ENCODE results near the gene G3BP1.
A peak's percentile ranks its signal among the peaks of the same experiment; 100 is the strongest.

Gene G3BP1

DNA sequence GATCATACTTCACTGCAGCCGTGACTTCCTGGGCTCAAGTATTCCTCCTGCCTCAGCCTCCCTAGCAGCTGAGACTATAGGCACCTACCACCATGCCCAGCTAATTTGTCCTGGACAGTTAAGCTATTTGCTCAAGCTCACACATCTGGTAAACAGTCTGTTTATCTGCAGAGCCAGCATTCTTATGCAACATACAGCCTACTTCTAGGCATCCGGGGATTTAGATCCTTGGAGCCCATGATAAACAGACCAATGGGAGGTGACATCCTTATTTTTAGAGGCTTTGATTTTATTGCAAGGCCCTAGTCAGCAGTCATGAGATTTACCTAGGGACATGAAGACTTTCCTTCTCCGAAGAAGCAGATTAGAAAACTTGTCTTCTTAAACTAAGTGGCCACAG, 34.3 kb upstream of the G3BP1 start:
- H4K8ac ChIP-seq (ENCODE audit: low read depth, low read length): no peak overlapping the region
- H3K4me2 ChIP-seq (ENCODE audit: low read length): no peak overlapping the region
- H3K4ac ChIP-seq (ENCODE audit: low read depth, low read length): no peak overlapping the region
- H2BK120ac ChIP-seq (ENCODE audit: insufficient read depth, low read length, poor library complexity): no peak overlapping the region
- no peak overlapping the region for H3K23ac ChIP-seq (ENCODE audit: low read length)
- H2BK12ac ChIP-seq (ENCODE audit: low read length): no peak overlapping the region
- H4K12ac ChIP-seq (ENCODE audit: low read depth, low read length): no peak overlapping the region
- H3K4me3 ChIP-seq (ENCODE audit: low read depth, low read length): no peak overlapping the region
- no peak overlapping the region for H2AK5ac ChIP-seq (ENCODE audit: low read length)
- no peak overlapping the region for H3K14ac ChIP-seq (ENCODE audit: low read length)
- no peak overlapping the region for H3K18ac ChIP-seq (ENCODE audit: low read length)
- H2AFZ ChIP-seq (ENCODE audit: insufficient read depth, low read length, poor library complexity): no peak overlapping the region
- no peaks in the 10 kb centered on the region for H3K79me2 ChIP-seq (ENCODE audit: control insufficient read depth, insufficient read depth, low read length, poor library complexity)
- H3K27ac ChIP-seq (ENCODE audit: low read depth, low read length): no peak overlapping the region
- H3K9me3 ChIP-seq (ENCODE audit: insufficient read depth, low read depth, low read length): no peaks in the 10 kb centered on the region
- peaks cover 12% of the 10 kb centered on the region for H3K79me1 ChIP-seq (ENCODE audit: low read length)
- H3K36me3 ChIP-seq (ENCODE audit: control insufficient read depth in 1 of 2, insufficient read depth in 2 of 2, low read length in 2 of 2): no peaks in the 10 kb centered on the region
- H3K9ac ChIP-seq (ENCODE audit: low read length): no peak overlapping the region
- H2BK5ac ChIP-seq (ENCODE audit: low read depth, low read length, poor library complexity): no peak overlapping the region
- DNase-seq: peak in 1 of 2 donors; percentile 23
- no peaks in the 10 kb centered on the region for H3K27me3 ChIP-seq (ENCODE audit: insufficient read depth, low read length)
- no CpG with 5 or more reads among the region's 3 CpGs for WGBS (ENCODE audit: extremely low coverage, insufficient coverage, insufficient read length)
- H3K4me1 ChIP-seq (ENCODE audit: control insufficient read depth in 1 of 2, insufficient read depth in 2 of 2, low read length in 2 of 2): peaks cover 14 to 16% of the 10 kb centered on the region in 2 experiments
- no peak overlapping the region for H4K91ac ChIP-seq (ENCODE audit: low read depth, low read length)

DNA sequence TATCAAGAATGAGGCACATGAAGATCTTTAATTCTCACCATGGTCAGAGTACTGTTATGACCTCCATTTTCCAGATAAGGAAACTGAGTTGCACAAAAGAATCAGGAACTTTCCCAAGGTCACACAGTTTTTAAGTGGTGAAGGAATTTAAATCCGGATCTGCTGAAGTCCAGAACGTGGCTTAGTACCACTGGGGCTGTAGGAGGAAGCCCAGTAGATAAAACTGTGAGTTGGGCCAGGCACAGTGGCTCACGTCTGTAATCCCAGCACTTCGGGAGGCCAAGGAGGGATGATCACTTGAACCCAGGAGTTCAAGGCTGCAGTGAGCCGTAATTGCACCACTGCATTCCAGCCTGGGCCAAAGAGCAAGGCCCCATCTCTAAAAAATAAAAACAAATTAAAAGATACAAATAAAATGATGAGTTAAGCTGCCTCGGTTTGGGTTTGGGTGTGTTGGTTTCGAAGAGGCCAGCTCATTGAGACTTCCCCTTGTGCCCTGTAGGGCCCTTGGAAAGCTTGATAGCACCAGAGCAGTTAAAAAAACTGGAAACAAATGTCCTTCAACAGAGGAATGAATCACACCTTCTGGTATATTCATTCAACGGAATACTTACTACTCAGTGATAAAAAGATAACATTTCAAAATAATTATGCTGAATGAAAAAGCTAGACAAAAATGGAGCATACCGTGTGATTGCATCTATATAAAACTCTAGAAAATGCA, 33.5 kb upstream of the G3BP1 start:
- H3K4me2 ChIP-seq (ENCODE audit: low read length): no peak overlapping the region
- H3K79me1 ChIP-seq (ENCODE audit: low read length): peaks cover 12% of the 10 kb centered on the region
- no peak overlapping the region for H2BK5ac ChIP-seq (ENCODE audit: low read depth, low read length, poor library complexity)
- no peaks in the 10 kb centered on the region for H3K79me2 ChIP-seq (ENCODE audit: control insufficient read depth, insufficient read depth, low read length, poor library complexity)
- H2AFZ ChIP-seq (ENCODE audit: insufficient read depth, low read length, poor library complexity): no peak overlapping the region
- H4K91ac ChIP-seq (ENCODE audit: low read depth, low read length): no peak overlapping the region
- H2BK12ac ChIP-seq (ENCODE audit: low read length): no peak overlapping the region
- no peak overlapping the region for H4K8ac ChIP-seq (ENCODE audit: low read depth, low read length)
- H3K9ac ChIP-seq (ENCODE audit: low read length): no peak overlapping the region
- no peak overlapping the region for H3K27ac ChIP-seq (ENCODE audit: low read depth, low read length)
- H3K27me3 ChIP-seq (ENCODE audit: insufficient read depth, low read length): no peaks in the 10 kb centered on the region
- no peak overlapping the region for H3K23ac ChIP-seq (ENCODE audit: low read length)
- no peaks in the 10 kb centered on the region for H3K9me3 ChIP-seq (ENCODE audit: insufficient read depth, low read depth, low read length)
- H3K4me1 ChIP-seq (ENCODE audit: control insufficient read depth in 1 of 2, insufficient read depth in 2 of 2, low read length in 2 of 2): peaks cover 14 to 16% of the 10 kb centered on the region in 2 experiments
- WGBS (ENCODE audit: extremely low coverage, insufficient coverage, insufficient read length): no CpG with 5 or more reads among the region's 9 CpGs
- peaks cover 0 to 3% of the 10 kb centered on the region in 2 experiments for H3K36me3 ChIP-seq (ENCODE audit: control insufficient read depth in 1 of 2, insufficient read depth in 2 of 2, low read length in 2 of 2)
- no peak overlapping the region for H3K18ac ChIP-seq (ENCODE audit: low read length)
- H4K12ac ChIP-seq (ENCODE audit: low read depth, low read length): no peak overlapping the region
- no peak overlapping the region for H3K4ac ChIP-seq (ENCODE audit: low read depth, low read length)
- no peak overlapping the region for H2AK5ac ChIP-seq (ENCODE audit: low read length)
- H3K4me3 ChIP-seq (ENCODE audit: low read depth, low read length): no peak overlapping the region
- H2BK120ac ChIP-seq (ENCODE audit: insufficient read depth, low read length, poor library complexity): no peak overlapping the region
- H3K14ac ChIP-seq (ENCODE audit: low read length): no peak overlapping the region
- DNase-seq: peak in 1 of 2 donors; percentile 29

DNA sequence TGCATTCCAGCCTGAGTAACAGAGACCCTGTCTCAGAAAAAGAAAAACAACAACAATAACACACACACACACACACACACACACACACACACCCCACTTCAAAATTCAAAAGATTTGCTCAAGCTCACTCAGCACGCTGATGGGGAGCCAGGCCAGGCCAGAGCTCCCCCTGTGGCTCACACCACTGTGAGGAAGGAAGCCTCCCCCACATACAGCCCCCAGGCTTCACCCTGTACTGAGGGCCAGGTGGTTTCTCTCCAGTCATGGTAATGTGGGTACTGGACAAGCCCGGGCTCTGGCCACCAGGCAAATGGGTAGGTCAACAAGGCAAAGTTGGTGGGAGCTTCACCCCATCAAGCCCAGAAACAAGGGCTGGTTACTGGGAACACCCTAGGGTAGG, 32.4 kb upstream of the G3BP1 start:
- Histone ChIP-seq H3K79me1 (ENCODE audit: low read length) (peaks cover 12% of the 10 kb centered on the region), H2AFZ (ENCODE audit: insufficient read depth, low read length, poor library complexity) (no peak overlapping the region)
- no peak for DNase-seq

DNA sequence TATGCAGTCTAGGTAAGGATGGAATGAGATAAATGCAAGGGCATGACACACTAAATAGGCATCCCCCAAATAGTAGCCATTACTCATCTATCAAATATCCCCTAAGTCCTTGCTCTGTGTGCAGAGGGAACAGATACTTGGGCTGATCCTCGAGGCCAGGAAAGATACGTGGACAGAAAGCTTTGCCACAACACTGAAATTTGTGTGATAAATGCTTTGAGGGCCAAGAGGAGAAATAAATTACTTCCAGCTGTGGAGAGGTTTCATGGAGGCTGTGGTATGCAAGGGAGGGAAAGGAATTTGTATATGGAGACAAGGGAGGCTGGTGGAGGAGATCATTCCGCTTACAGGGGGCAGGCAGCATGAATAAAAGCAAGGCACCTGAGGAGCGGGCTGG, 31.8 kb upstream of the G3BP1 start:
- no peak overlapping the region for H3K4ac ChIP-seq (ENCODE audit: low read depth, low read length)
- H3K27me3 ChIP-seq (ENCODE audit: insufficient read depth, low read length): no peaks in the 10 kb centered on the region
- peak overlapping the region; percentile 24 for H3K4me2 ChIP-seq (ENCODE audit: low read length)
- H3K27ac ChIP-seq (ENCODE audit: low read depth, low read length): peak overlapping the region; percentile 88
- no CpG with 5 or more reads among the region's 4 CpGs for WGBS (ENCODE audit: extremely low coverage, insufficient coverage, insufficient read length)
- H3K4me3 ChIP-seq (ENCODE audit: low read depth, low read length): no peak overlapping the region
- no peak overlapping the region for H4K91ac ChIP-seq (ENCODE audit: low read depth, low read length)
- H3K4me1 ChIP-seq (ENCODE audit: control insufficient read depth in 1 of 2, insufficient read depth in 2 of 2, low read length in 2 of 2): peaks cover 14 to 16% of the 10 kb centered on the region in 2 experiments
- H3K79me1 ChIP-seq (ENCODE audit: low read length): peaks cover 12% of the 10 kb centered on the region
- H3K9ac ChIP-seq (ENCODE audit: low read length): no peak overlapping the region
- peak overlapping the region; percentile 34 for H4K8ac ChIP-seq (ENCODE audit: low read depth, low read length)
- peak overlapping the region; percentile 80 for H2BK5ac ChIP-seq (ENCODE audit: low read depth, low read length, poor library complexity)
- no peak overlapping the region for H3K14ac ChIP-seq (ENCODE audit: low read length)
- H2AFZ ChIP-seq (ENCODE audit: insufficient read depth, low read length, poor library complexity): no peak overlapping the region
- H3K9me3 ChIP-seq (ENCODE audit: insufficient read depth, low read depth, low read length): no peaks in the 10 kb centered on the region
- no peak overlapping the region for H3K18ac ChIP-seq (ENCODE audit: low read length)
- H2BK120ac ChIP-seq (ENCODE audit: insufficient read depth, low read length, poor library complexity): peak overlapping the region; percentile 56
- H3K23ac ChIP-seq (ENCODE audit: low read length): no peak overlapping the region
- peak; percentile 16 to 54 for DNase-seq
- H3K79me2 ChIP-seq (ENCODE audit: control insufficient read depth, insufficient read depth, low read length, poor library complexity): no peaks in the 10 kb centered on the region
- peaks cover 0 to 6% of the 10 kb centered on the region in 2 experiments for H3K36me3 ChIP-seq (ENCODE audit: control insufficient read depth in 1 of 2, insufficient read depth in 2 of 2, low read length in 2 of 2)
- peak overlapping the region; percentile 28 for H2AK5ac ChIP-seq (ENCODE audit: low read length)
- H4K12ac ChIP-seq (ENCODE audit: low read depth, low read length): no peak overlapping the region
- peak overlapping the region; percentile 45 for H2BK12ac ChIP-seq (ENCODE audit: low read length)

More for the DNA sequence above, 32.4 kb upstream of the G3BP1 start:
- peak overlapping the region; percentile 65 for H2BK120ac ChIP-seq (ENCODE audit: insufficient read depth, low read length, poor library complexity)
- no peaks in the 10 kb centered on the region for H3K27me3 ChIP-seq (ENCODE audit: insufficient read depth, low read length)
- peaks cover 0 to 3% of the 10 kb centered on the region in 2 experiments for H3K36me3 ChIP-seq (ENCODE audit: control insufficient read depth in 1 of 2, insufficient read depth in 2 of 2, low read length in 2 of 2)
- no peak overlapping the region for H3K4me3 ChIP-seq (ENCODE audit: low read depth, low read length)
- peak overlapping the region; percentile 88 for H3K27ac ChIP-seq (ENCODE audit: low read depth, low read length)
- no peak overlapping the region for H3K18ac ChIP-seq (ENCODE audit: low read length)
- H4K91ac ChIP-seq (ENCODE audit: low read depth, low read length): peak overlapping the region; percentile 67
- H4K12ac ChIP-seq (ENCODE audit: low read depth, low read length): no peak overlapping the region
- H2BK12ac ChIP-seq (ENCODE audit: low read length): peak overlapping the region; percentile 53
- no peaks in the 10 kb centered on the region for H3K9me3 ChIP-seq (ENCODE audit: insufficient read depth, low read depth, low read length)
- no peaks in the 10 kb centered on the region for H3K79me2 ChIP-seq (ENCODE audit: control insufficient read depth, insufficient read depth, low read length, poor library complexity)
- H2AK5ac ChIP-seq (ENCODE audit: low read length): peak overlapping the region; percentile 25
- no peak overlapping the region for H3K4me2 ChIP-seq (ENCODE audit: low read length)
- no peak overlapping the region for H3K23ac ChIP-seq (ENCODE audit: low read length)
- peaks cover 14 to 16% of the 10 kb centered on the region in 2 experiments for H3K4me1 ChIP-seq (ENCODE audit: control insufficient read depth in 1 of 2, insufficient read depth in 2 of 2, low read length in 2 of 2)
- H3K9ac ChIP-seq (ENCODE audit: low read length): no peak overlapping the region
- H3K4ac ChIP-seq (ENCODE audit: low read depth, low read length): peak overlapping the region; percentile 5
- no peak overlapping the region for H4K8ac ChIP-seq (ENCODE audit: low read depth, low read length)
- no peak overlapping the region for H3K14ac ChIP-seq (ENCODE audit: low read length)
- peak overlapping the region; percentile 17 for H2BK5ac ChIP-seq (ENCODE audit: low read depth, low read length, poor library complexity)
- WGBS (ENCODE audit: extremely low coverage, insufficient coverage, insufficient read length): no CpG with 5 or more reads among the region's 2 CpGs

All from trophoblast cell (in vitro differentiated cells and primary cell).